ENCODE results near the gene SPDYE4. TPM values are rescaled to one million over a fixed set of nuclear protein-coding genes. Genes with fewer than 3 reads are reported as not detected.

Gene SPDYE4
- total and polyA plus RNA-seq, 2 donors (not counting 1 experiment from before 2014, with no cell fraction given) = not detected

DNA sequence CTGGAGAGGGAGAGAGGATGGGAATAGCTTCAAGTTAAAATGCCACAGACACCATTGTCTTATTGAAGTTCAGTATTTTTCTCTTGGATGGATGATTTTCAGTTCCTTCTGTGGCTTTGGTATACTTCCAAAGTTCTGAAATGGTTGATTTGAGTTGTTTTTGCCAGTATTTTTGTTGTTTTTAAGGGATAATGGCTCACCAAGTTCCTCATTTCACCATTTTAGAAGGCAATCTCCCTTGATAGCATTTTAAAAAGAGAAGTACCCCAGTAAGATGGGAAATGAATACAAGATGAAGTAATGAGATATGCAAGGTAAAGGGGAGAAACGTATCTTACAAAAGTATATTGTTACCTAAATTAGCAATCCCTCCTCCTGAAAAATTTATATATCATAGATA lies 18.5 kb upstream of the SPDYE4 start:
- DNase-seq (no peak), ATAC-seq (ENCODE audit: low read depth) (no peak)
- intact Hi-C loops (cut with micrococcal nuclease) = no loop called here
- H3K4me3 ChIP-seq (ENCODE audit: control extremely low read depth in 1 of 5, extremely low read depth in 1 of 5, insufficient read depth in 1 of 5, low read depth in 2 of 5, low read length in 4 of 5) = no peak overlapping the region
- H2AFZ ChIP-seq (ENCODE audit: insufficient read depth, low read depth, low read length, poor library complexity, severe bottlenecking) = no peak overlapping the region
- Mint-ChIP-seq H3K27ac (no peak overlapping the region), H3K27me3 (peaks cover 41% of the 10 kb centered on the region), H3K4me1 (no peaks in the 10 kb centered on the region), H3K4me3 (no peak overlapping the region), H3K9me3 (ENCODE audit: insufficient read depth) (no peaks in the 10 kb centered on the region)
- H3K4me1 ChIP-seq (ENCODE audit: control insufficient read depth in 2 of 2, insufficient read depth in 2 of 2, low read length in 2 of 2) = no peaks in the 10 kb centered on the region
- peaks cover 0 to 10% (median 8%) of the 10 kb centered on the region in 4 experiments for H3K27me3 ChIP-seq (replicated peaks in 1 of 4; ENCODE audit: control extremely low read depth in 1 of 4, control insufficient read depth in 3 of 4, insufficient read depth in 4 of 4, low read length in 3 of 4)
- POLR2A ChIA-PET = no interaction called here
- H3K9ac ChIP-seq (ENCODE audit: low read length) = no peak overlapping the region
- H3K36me3 ChIP-seq (replicated peaks in 1 of 2; ENCODE audit: control extremely low read depth in 1 of 2, control insufficient read depth in 1 of 2, extremely low read depth in 1 of 2, insufficient read depth in 2 of 2, low read length in 1 of 2) = no peaks in the 10 kb centered on the region
- no peaks in the 10 kb centered on the region for H4K20me1 ChIP-seq (ENCODE audit: control insufficient read depth, insufficient read depth, low read length, poor library complexity, severe bottlenecking)
- no peaks in the 10 kb centered on the region for H3K79me2 ChIP-seq (ENCODE audit: control insufficient read depth, insufficient read depth, low read length)
- no CpG with 5 or more reads among the region's 1 CpG for WGBS (ENCODE audit: insufficient coverage)
- TF ChIP-seq EZH2 (IDR thresholded peaks at IDR 0.05; ENCODE audit: borderline replicate concordance, insufficient read depth, low read depth, low read length, poor library complexity, severe bottlenecking) = no peak
- TF ChIP-seq, protein P1, sequence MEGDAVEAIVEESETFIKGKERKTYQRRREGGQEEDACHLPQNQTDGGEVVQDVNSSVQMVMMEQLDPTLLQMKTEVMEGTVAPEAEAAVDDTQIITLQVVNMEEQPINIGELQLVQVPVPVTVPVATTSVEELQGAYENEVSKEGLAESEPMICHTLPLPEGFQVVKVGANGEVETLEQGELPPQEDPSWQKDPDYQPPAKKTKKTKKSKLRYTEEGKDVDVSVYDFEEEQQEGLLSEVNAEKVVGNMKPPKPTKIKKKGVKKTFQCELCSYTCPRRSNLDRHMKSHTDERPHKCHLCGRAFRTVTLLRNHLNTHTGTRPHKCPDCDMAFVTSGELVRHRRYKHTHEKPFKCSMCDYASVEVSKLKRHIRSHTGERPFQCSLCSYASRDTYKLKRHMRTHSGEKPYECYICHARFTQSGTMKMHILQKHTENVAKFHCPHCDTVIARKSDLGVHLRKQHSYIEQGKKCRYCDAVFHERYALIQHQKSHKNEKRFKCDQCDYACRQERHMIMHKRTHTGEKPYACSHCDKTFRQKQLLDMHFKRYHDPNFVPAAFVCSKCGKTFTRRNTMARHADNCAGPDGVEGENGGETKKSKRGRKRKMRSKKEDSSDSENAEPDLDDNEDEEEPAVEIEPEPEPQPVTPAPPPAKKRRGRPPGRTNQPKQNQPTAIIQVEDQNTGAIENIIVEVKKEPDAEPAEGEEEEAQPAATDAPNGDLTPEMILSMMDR (IDR thresholded peaks at IDR 0.05) = no peak
- CTCF ChIA-PET = interaction anchor here (0.9 to 2.7 kb wide), 3 partner anchors 9 to 22 kb away, joined by 3 to 12 read pairs (median 4); no protein-coding TSS in a partner anchor
- no peak overlapping the region for H3K4me2 ChIP-seq (replicated peaks; ENCODE audit: low read depth, low read length, poor library complexity, severe bottlenecking)
- H3K27ac ChIP-seq (ENCODE audit: low read length in 2 of 2) = no peak overlapping the region
- H3K9me3 ChIP-seq (ENCODE audit: control extremely low read depth in 1 of 3, control insufficient read depth in 2 of 3, insufficient read depth in 1 of 3, low read length in 2 of 3) = peaks cover 0 to 8% (median 0%) of the 10 kb centered on the region in 3 donors

DNA sequence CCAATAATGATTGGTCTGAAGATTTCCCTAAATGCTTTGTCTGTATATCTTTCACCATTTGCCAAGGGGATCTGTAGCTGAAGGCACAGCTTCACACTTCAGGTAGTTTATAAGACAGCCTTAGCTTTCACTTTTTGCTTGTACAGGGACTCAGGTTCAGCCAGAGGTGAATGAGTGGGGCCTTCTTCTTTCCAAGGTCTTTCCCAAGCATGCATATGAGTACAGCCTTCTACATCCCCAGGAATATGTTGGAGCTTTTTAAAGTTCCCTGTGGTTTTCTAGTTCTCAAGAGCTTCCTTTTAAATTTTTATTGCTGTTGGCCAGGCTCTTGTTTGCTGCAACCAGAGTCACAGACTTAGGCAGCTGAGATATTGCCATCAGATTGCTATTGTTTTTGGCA lies 17.9 kb upstream of the SPDYE4 start:
- Mint-ChIP-seq H3K4me3 (no peak overlapping the region), H3K4me1 (no peaks in the 10 kb centered on the region), H3K27ac (no peak overlapping the region), H3K9me3 (ENCODE audit: insufficient read depth) (no peaks in the 10 kb centered on the region), H3K27me3 (peaks cover 41% of the 10 kb centered on the region)
- Histone ChIP-seq H3K4me2 (replicated peaks; ENCODE audit: low read depth, low read length, poor library complexity, severe bottlenecking) (no peak overlapping the region), H3K9ac (ENCODE audit: low read length) (no peak overlapping the region), H3K4me3 (ENCODE audit: control extremely low read depth in 1 of 5, extremely low read depth in 1 of 5, insufficient read depth in 1 of 5, low read depth in 2 of 5, low read length in 4 of 5) (no peak overlapping the region), H2AFZ (ENCODE audit: insufficient read depth, low read depth, low read length, poor library complexity, severe bottlenecking) (no peak overlapping the region), H3K9me3 (ENCODE audit: control extremely low read depth in 1 of 3, control insufficient read depth in 2 of 3, insufficient read depth in 1 of 3, low read length in 2 of 3) (peaks cover 0 to 8% (median 0%) of the 10 kb centered on the region in 3 donors), H4K20me1 (ENCODE audit: control insufficient read depth, insufficient read depth, low read length, poor library complexity, severe bottlenecking) (no peaks in the 10 kb centered on the region), H3K27ac (ENCODE audit: low read length in 2 of 2) (no peak overlapping the region), H3K27me3 (replicated peaks in 1 of 4; ENCODE audit: control extremely low read depth in 1 of 4, control insufficient read depth in 3 of 4, insufficient read depth in 4 of 4, low read length in 3 of 4) (peaks cover 0 to 10% (median 8%) of the 10 kb centered on the region in 4 experiments), H3K36me3 (replicated peaks in 1 of 2; ENCODE audit: control extremely low read depth in 1 of 2, control insufficient read depth in 1 of 2, extremely low read depth in 1 of 2, insufficient read depth in 2 of 2, low read length in 1 of 2) (no peaks in the 10 kb centered on the region), H3K4me1 (ENCODE audit: control insufficient read depth in 2 of 2, insufficient read depth in 2 of 2, low read length in 2 of 2) (no peaks in the 10 kb centered on the region), H3K79me2 (ENCODE audit: control insufficient read depth, insufficient read depth, low read length) (no peaks in the 10 kb centered on the region)
- no peak for TF ChIP-seq EZH2 (IDR thresholded peaks at IDR 0.05; ENCODE audit: borderline replicate concordance, insufficient read depth, low read depth, low read length, poor library complexity, severe bottlenecking)
- TF ChIP-seq, protein P1 (IDR thresholded peaks at IDR 0.05) = no peak
- intact Hi-C loops (cut with micrococcal nuclease) = no loop called here
- CTCF ChIA-PET = interaction anchor here (0.9 to 2.7 kb wide), 4 partner anchors 9 to 30 kb away, joined by 3 to 12 read pairs (median 4); no protein-coding TSS in a partner anchor
- DNase-seq (no peak), ATAC-seq (ENCODE audit: low read depth) (no peak)
- POLR2A ChIA-PET = no interaction called here
